Transverse colon (tissue), 3 donors: ENCODE data around the gene SSUH2.

Experiments used
- CTCF ChIP-seq, 5 experiments: fragments of 200-600 bp in 3 of 5; fragments of 450-650 bp in 2 of 5; sonication (generic) in 3 of 5; IDR thresholded peaks; 1 replicate in 2 of 5; 2 replicates in 3 of 5; pipeline ENCODE4 v1.5.1; 2016 to 2017; ENCODE audit warnings: antibody characterized with exemption in 5 of 5, inconsistent platforms in 3 of 5, mild to moderate bottlenecking in 2 of 5, moderate library complexity in 1 of 5
- EP300 ChIP-seq: sonication (generic); formaldehyde crosslinking; IDR thresholded peaks from one replicate; pipeline ENCODE4 v1.6.1; 2017; ENCODE audit warnings: antibody characterized with exemption, low read depth

- TF ChIP-seq CTCF (IDR thresholded peaks at IDR 0.05) (no peak), EP300 (no peak)
Observed at GRCh38 chr3:8600457-8600856, 44.1 kb downstream of the SSUH2 start.
